ENCODE data around the gene DNAH14.

DNAH14 gene

GRCh38 chr1:225413708-225414375 lies 484.4 kb downstream of the DNAH14 start:
- DNase-seq = no peak

GRCh38 chr1:225415307-225415706 lies 485.8 kb downstream of the DNAH14 start:
- no peak for DNase-seq

GRCh38 chr1:225415967-225416745 lies 486.7 kb downstream of the DNAH14 start:
- no peak for DNase-seq

- DNase-seq = no peak
Observed at GRCh38 chr1:225418059-225418458, 488.6 kb downstream of the DNAH14 start.

GRCh38 chr1:225418598-225418997 lies 489.1 kb downstream of the DNAH14 start:
- DNase-seq = no peak

- no peak for DNase-seq
Observed at GRCh38 chr1:225422031-225422605, 492.6 kb downstream of the DNAH14 start.

GRCh38 chr1:225422795-225423517 lies 493.5 kb downstream of the DNAH14 start:
- no peak for DNase-seq

GRCh38 chr1:225423518-225423855 lies 494.0 kb downstream of the DNAH14 start:
- no peak for DNase-seq

- DNase-seq = no peak
Observed at GRCh38 chr1:225424562-225425200, 495.2 kb downstream of the DNAH14 start.

GRCh38 chr1:225425201-225425786 lies 495.8 kb downstream of the DNAH14 start:
- DNase-seq = no peak

- no peak for DNase-seq
Observed at GRCh38 chr1:225426395-225427234, 497.1 kb downstream of the DNAH14 start.

- DNase-seq = no peak
Observed at GRCh38 chr1:225427235-225428067, 498.0 kb downstream of the DNAH14 start, which contains the start of gene LBR. Gene LBR, minus strand, starts transcription at chr1:225428038. Its CDS starts 3,963 bp downstream, at chr1:225424075.

- DNase-seq = peak; percentile 92
Observed at GRCh38 chr1:225428068-225428880, 498.8 kb downstream of the DNAH14 start.

- no peak for DNase-seq
Observed at GRCh38 chr1:225428881-225429455, 499.5 kb downstream of the DNAH14 start.

- DNase-seq = no peak
Observed at GRCh38 chr1:225430301-225430700, 500.8 kb downstream of the DNAH14 start.

GRCh38 chr1:225431081-225431863 lies 501.8 kb downstream of the DNAH14 start:
- DNase-seq = no peak

GRCh38 chr1:225434046-225434445 lies 504.6 kb downstream of the DNAH14 start:
- no peak for DNase-seq

GRCh38 chr1:225435076-225435475 lies 505.6 kb downstream of the DNAH14 start:
- no peak for DNase-seq
